Neural cell (in vitro differentiated cells): ENCODE data around the gene ANKS1B. TPM values are rescaled to one million over a fixed set of nuclear protein-coding genes. Genes with fewer than 3 reads are reported as not detected.

Experiments
- H2AFZ ChIP-seq: fragments of 200-600, 300-800 bp; sonication (generic), shearing (Covaris generic); 2 replicates; pipeline ENCODE4 v1.6.0; 2014; ENCODE audit warnings: low read depth, mild to moderate bottlenecking, antibody characterized with exemption, low read length, moderate library complexity
- H3F3A ChIP-seq: fragments of 200-600 bp; shearing (Covaris generic); 2 replicates; pipeline ENCODE4 v1.6.1; 2016; ENCODE audit warnings: mild to moderate bottlenecking, moderate library complexity, mixed read lengths, antibody characterized with exemption, low read length; ENCODE audit not compliant: insufficient read depth, poor library complexity, severe bottlenecking
- H3K27ac ChIP-seq: fragments of 200-600, 300-800 bp; sonication (generic), shearing (Covaris generic); 2 replicates; pipeline ENCODE4 v1.5.1; 2014; ENCODE audit warnings: mild to moderate bottlenecking, low read length, moderate library complexity
- H3K27me3 ChIP-seq: fragments of 300-800, 200-600 bp; sonication (generic), shearing (Covaris generic); 2 replicates; pipeline ENCODE4 v1.6.0; 2014; ENCODE audit warnings: mild to moderate bottlenecking, low read depth, low read length, moderate library complexity; ENCODE audit not compliant: insufficient read depth
- H3K36me3 ChIP-seq: fragments of 300-800, 200-600 bp; sonication (generic), shearing (Covaris generic); 2 replicates; pipeline ENCODE4 v1.5.1; 2014; ENCODE audit warnings: mild to moderate bottlenecking, antibody characterized with exemption, low read length, moderate library complexity; ENCODE audit not compliant: insufficient read depth
- H3K4me2 ChIP-seq: fragments of 300-800, 200-600 bp; sonication (generic), shearing (Covaris generic); 2 replicates; pipeline ENCODE4 v1.6.0; 2014; ENCODE audit warnings: mild to moderate bottlenecking, low read length
- H3K4me3 ChIP-seq: fragments of 300-800, 200-600 bp; sonication (generic), shearing (Covaris generic); 2 replicates; pipeline ENCODE4 v1.5.1; 2014; ENCODE audit warnings: mild to moderate bottlenecking, low read length, moderate library complexity
- H3K79me2 ChIP-seq: fragments of 200-600 bp; shearing (Covaris generic); replicated peaks from 2 replicates; pipeline ENCODE4 v1.6.0; 2014; ENCODE audit warnings: mild to moderate bottlenecking, low read length, moderate library complexity; ENCODE audit not compliant: insufficient read depth
- H3K9ac ChIP-seq: fragments of 300-800, 200-600 bp; sonication (generic), shearing (Covaris generic); 2 replicates; pipeline ENCODE4 v1.6.1; 2016; ENCODE audit warnings: mild to moderate bottlenecking, low read length, mixed read lengths
- H3K9me2 ChIP-seq: fragments of 200-600 bp; shearing (Covaris generic); 2 replicates; pipeline ENCODE4 v1.6.1; 2016; ENCODE audit warnings: mild to moderate bottlenecking, low read length, mixed read lengths; ENCODE audit not compliant: insufficient read depth
- H3K9me3 ChIP-seq: fragments of 200-600, 300-800 bp; sonication (generic), shearing (Covaris generic); 2 replicates; pipeline ENCODE4 v1.6.1; 2016; ENCODE audit warnings: mild to moderate bottlenecking, mixed run types, low read length, moderate library complexity, mixed read lengths
- H4K20me1 ChIP-seq: fragments of 200-600 bp; shearing (Covaris generic); 2 replicates; pipeline ENCODE4 v1.6.1; 2016; ENCODE audit warnings: mild to moderate bottlenecking, mixed run types; ENCODE audit not compliant: insufficient read depth
- EP300 ChIP-seq: fragments of 450-650 bp; conservative IDR thresholded peaks from 2 replicates; pipeline ENCODE4 v1.6.1; 2014; ENCODE audit warnings: antibody characterized with exemption, mild to moderate bottlenecking, moderate library complexity; ENCODE audit not compliant: poor library complexity, severe bottlenecking
- EZH2 ChIP-seq: fragments of 200-600, 300-800 bp; shearing (Covaris generic), sonication (generic); IDR thresholded peaks from 2 replicates; pipeline ENCODE4 v1.6.1; 2014; ENCODE audit warnings: antibody characterized with exemption, low read length, borderline replicate concordance, mild to moderate bottlenecking; ENCODE audit not compliant: insufficient read depth, poor library complexity, severe bottlenecking
- MXI1 ChIP-seq: fragments of 450-650 bp; conservative IDR thresholded peaks from 2 replicates; pipeline ENCODE4 v1.6.1; 2014; ENCODE audit warnings: antibody characterized with exemption, mild to moderate bottlenecking; ENCODE audit not compliant: poor library complexity, severe bottlenecking
- POLR2AphosphoS5 ChIP-seq: IDR thresholded peaks from 2 replicates; pipeline ENCODE4 v1.6.1; 2012
- RAD21 ChIP-seq: fragments of 450-650 bp; conservative IDR thresholded peaks from 2 replicates; pipeline ENCODE4 v1.6.1; 2014; ENCODE audit warnings: antibody characterized with exemption, mild to moderate bottlenecking, moderate library complexity
- SMC3 ChIP-seq: fragments of 450-650 bp; conservative IDR thresholded peaks from 2 replicates; pipeline ENCODE4 v1.6.1; 2014; ENCODE audit warnings: antibody characterized with exemption, mild to moderate bottlenecking, moderate library complexity; ENCODE audit not compliant: poor library complexity
- TAF1 ChIP-seq: IDR thresholded peaks from 2 replicates; pipeline ENCODE4 v1.6.1; 2012; ENCODE audit warnings: low read depth
- polyA plus RNA-seq: library from polyadenylated mRNA; depleted of rRNA; stranded (reverse); fragments of >200 nt; gene quantifications from 2 replicates; pipeline ENCODE4 v1.2.3, GENCODE V29; 2014
- TF ChIP-seq, protein P1 (sequence below): IDR thresholded peaks from 2 replicates; pipeline ENCODE4 v1.6.1; 2012; ENCODE audit warnings: borderline replicate concordance
- TF ChIP-seq, protein P2 (sequence below): fragments of 450-650 bp; IDR thresholded peaks from 2 replicates; pipeline ENCODE4 v1.5.1; 2014; ENCODE audit warnings: antibody characterized with exemption, mild to moderate bottlenecking, moderate library complexity; ENCODE audit not compliant: poor library complexity, severe bottlenecking

ANKS1B gene
- polyA plus RNA-seq, 1 donor from 2014 or later: 65.6 TPM

DNA sequence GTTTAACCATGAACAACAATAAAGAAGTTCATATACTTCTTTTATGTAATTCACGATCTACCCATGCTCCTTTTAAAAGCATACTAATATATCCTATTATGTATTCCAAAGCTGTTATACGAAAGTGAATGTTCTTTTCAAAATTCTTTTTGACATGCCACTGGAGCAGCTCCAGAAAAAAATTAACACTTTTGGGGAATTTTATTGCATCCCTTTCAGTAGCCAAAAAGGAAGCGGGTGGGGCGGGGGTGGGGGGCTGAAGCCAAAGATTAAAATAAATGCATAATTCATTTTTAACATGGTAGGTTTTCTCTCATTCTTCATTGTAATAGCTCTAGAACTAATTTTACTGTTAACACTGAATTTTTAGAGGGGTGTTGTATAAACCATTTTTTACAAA lies 123.0 kb downstream of the ANKS1B start:
- Histone ChIP-seq H3K4me2 (no peak overlapping the region), H3K27me3 (no peaks in the 10 kb centered on the region), H3K4me3 (no peak overlapping the region), H3K9me2 (no peaks in the 10 kb centered on the region), H3K27ac (no peak overlapping the region), H3K79me2 (no peaks in the 10 kb centered on the region), H3K9me3 (no peaks in the 10 kb centered on the region), H4K20me1 (no peaks in the 10 kb centered on the region), H2AFZ (no peak overlapping the region), H3K9ac (no peak overlapping the region), H3F3A (no peaks in the 10 kb centered on the region), H3K36me3 (no peaks in the 10 kb centered on the region)
- TF ChIP-seq MXI1 (no peak), EP300 (no peak), EZH2 (no peak), SMC3 (no peak), TAF1 (no peak), RAD21 (no peak), POLR2AphosphoS5 (no peak)
- TF ChIP-seq, protein P1, sequence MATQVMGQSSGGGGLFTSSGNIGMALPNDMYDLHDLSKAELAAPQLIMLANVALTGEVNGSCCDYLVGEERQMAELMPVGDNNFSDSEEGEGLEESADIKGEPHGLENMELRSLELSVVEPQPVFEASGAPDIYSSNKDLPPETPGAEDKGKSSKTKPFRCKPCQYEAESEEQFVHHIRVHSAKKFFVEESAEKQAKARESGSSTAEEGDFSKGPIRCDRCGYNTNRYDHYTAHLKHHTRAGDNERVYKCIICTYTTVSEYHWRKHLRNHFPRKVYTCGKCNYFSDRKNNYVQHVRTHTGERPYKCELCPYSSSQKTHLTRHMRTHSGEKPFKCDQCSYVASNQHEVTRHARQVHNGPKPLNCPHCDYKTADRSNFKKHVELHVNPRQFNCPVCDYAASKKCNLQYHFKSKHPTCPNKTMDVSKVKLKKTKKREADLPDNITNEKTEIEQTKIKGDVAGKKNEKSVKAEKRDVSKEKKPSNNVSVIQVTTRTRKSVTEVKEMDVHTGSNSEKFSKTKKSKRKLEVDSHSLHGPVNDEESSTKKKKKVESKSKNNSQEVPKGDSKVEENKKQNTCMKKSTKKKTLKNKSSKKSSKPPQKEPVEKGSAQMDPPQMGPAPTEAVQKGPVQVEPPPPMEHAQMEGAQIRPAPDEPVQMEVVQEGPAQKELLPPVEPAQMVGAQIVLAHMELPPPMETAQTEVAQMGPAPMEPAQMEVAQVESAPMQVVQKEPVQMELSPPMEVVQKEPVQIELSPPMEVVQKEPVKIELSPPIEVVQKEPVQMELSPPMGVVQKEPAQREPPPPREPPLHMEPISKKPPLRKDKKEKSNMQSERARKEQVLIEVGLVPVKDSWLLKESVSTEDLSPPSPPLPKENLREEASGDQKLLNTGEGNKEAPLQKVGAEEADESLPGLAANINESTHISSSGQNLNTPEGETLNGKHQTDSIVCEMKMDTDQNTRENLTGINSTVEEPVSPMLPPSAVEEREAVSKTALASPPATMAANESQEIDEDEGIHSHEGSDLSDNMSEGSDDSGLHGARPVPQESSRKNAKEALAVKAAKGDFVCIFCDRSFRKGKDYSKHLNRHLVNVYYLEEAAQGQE: no peak
- TF ChIP-seq, protein P2, sequence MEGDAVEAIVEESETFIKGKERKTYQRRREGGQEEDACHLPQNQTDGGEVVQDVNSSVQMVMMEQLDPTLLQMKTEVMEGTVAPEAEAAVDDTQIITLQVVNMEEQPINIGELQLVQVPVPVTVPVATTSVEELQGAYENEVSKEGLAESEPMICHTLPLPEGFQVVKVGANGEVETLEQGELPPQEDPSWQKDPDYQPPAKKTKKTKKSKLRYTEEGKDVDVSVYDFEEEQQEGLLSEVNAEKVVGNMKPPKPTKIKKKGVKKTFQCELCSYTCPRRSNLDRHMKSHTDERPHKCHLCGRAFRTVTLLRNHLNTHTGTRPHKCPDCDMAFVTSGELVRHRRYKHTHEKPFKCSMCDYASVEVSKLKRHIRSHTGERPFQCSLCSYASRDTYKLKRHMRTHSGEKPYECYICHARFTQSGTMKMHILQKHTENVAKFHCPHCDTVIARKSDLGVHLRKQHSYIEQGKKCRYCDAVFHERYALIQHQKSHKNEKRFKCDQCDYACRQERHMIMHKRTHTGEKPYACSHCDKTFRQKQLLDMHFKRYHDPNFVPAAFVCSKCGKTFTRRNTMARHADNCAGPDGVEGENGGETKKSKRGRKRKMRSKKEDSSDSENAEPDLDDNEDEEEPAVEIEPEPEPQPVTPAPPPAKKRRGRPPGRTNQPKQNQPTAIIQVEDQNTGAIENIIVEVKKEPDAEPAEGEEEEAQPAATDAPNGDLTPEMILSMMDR: no peak

DNA sequence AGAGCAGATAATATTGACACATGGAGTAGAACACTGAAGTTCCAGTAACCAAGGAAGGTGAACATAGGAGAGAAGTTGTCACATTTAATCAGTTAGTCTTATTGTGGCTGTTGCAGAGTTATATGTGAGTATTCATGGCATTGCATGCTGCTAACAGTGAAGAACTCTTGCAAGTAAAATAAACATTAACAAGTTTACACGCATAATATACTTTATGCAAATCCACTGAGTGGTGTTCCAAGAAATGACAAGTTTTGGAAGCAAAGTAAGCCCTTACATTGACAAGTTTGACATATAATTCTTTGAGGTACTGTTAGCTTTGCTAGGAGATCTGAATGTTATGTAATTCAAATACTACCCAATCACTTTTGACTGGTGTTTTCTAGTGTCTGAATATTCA lies 125.6 kb downstream of the ANKS1B start:
- Histone ChIP-seq H2AFZ (no peak overlapping the region), H3F3A (no peaks in the 10 kb centered on the region), H3K4me2 (no peak overlapping the region), H4K20me1 (no peaks in the 10 kb centered on the region), H3K9me2 (no peaks in the 10 kb centered on the region), H3K27ac (no peak overlapping the region), H3K79me2 (no peaks in the 10 kb centered on the region), H3K9me3 (no peaks in the 10 kb centered on the region), H3K27me3 (no peaks in the 10 kb centered on the region), H3K36me3 (no peaks in the 10 kb centered on the region), H3K4me3 (no peak overlapping the region), H3K9ac (no peak overlapping the region)
- TF ChIP-seq EP300: no peak
- TF ChIP-seq TAF1: no peak
- TF ChIP-seq SMC3: no peak
- no peak for TF ChIP-seq RAD21
- TF ChIP-seq, protein P1: no peak
- TF ChIP-seq, protein P2: no peak
- TF ChIP-seq EZH2: no peak
- no peak for TF ChIP-seq POLR2AphosphoS5
- no peak for TF ChIP-seq MXI1
